HG03342 (cell line): ENCODE data around the gene VAMP7.
A peak's percentile ranks its signal among the peaks of the same experiment; 100 is the strongest.
"Not testable (repeated sequence)": the region's sequence is repeated elsewhere in the genome, so short reads cannot be mapped to it uniquely, and the experiment has no call there.

Source experiments
- ATAC-seq: cut with Tn5 transposase; IDR thresholded peaks from one replicate; pipeline ENCODE4 v1.9.1; 2021; ENCODE audit warnings: mild to moderate bottlenecking, moderate library complexity; ENCODE audit not compliant: unreplicated experiment

VAMP7 gene

DNA sequence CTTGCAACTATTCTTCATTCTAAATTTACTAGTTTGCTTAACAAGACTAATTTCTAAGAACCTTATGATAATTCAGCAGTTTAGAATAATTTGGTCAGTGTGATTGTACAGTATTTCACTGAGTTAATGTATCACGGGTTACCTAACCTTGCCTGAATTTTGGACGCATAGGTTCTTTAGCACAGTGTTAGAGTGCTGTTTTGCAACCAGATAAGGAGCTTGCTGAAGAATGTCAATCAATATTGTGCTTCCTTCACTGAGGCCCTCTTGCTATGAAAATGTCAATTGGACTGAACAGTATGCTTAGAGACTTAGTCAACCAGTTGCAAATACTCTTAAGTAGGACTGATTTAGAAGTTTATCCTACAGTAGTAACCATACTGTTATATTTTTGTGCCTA lies 19.6 kb downstream of the VAMP7 start:
- ATAC-seq, result no peak

DNA sequence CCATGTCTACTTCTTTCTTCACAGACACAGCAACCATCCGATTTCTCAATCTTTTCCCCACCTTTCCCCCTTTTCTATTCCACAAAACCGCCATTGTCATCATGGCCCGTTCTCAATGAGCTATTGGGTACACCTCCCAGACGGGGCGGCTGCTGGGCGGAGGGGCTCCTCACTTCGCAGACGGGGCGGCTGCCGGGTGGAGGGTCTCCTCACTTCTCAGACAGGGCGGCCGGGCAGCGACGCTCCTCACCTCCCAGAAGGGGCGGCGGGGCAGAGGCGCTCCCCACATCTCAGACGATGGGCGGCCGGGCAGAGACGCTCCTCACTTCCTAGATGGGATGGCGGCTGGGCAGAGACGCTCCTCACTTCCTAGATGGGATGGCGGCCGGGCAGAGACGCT lies 26.5 kb downstream of the VAMP7 start:
- not testable (repeated sequence) for ATAC-seq

DNA sequence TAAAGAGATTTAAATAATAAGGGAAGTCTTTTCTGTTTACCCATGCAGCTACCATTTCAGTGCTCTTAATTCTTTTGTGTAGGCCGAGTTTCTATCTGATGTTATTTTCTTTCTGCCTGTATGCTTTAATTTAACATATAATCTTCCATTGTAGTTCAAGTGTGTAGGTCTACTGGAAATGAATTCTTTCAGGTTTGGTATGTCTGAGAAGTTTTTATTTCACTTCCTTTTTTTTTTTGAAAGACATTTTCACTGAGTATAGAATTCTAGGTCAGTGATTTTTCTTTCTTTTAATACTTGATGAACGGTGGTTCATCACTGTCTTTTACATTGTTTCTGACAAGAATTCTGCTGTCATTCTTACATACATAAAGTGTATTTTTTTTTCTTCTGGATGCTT lies 42.1 kb downstream of the VAMP7 start:
- no peak for ATAC-seq

DNA sequence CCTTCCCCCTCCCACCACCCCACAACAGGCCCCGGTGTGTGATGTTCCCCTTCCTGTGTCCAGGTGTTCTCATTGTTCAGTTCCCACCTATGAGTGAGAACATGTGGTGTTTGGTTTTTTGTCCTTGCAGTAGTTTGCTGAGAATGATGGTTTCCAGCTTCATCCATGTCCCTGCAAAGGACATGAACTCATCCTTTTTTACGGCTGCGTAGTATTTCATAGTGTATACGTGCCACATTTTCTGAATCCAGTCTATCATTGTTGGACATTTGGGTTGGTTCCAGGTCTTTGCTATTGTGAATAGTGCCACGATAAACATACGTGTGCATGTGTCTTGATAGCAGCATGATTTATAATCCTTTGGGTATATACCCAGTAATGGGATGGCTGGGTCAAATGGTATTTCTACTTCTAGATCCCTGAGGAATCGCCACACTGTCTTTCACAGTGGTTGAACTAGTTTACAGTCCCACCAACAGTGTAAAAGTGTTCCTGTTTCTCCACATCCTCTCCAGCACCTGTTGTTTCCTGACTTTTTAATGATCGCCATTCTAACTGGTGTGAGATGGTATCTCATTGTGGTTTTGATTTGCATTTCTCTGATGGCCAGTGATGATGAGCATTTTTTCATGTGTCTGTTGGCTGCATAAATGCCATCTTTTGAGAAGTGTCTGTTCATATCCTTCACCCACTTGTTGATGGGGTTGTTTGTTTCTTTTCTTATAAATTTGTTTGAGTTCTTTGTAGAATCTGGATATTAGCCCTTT lies 49.9 kb downstream of the VAMP7 start:
- ATAC-seq, result not testable (repeated sequence)

DNA sequence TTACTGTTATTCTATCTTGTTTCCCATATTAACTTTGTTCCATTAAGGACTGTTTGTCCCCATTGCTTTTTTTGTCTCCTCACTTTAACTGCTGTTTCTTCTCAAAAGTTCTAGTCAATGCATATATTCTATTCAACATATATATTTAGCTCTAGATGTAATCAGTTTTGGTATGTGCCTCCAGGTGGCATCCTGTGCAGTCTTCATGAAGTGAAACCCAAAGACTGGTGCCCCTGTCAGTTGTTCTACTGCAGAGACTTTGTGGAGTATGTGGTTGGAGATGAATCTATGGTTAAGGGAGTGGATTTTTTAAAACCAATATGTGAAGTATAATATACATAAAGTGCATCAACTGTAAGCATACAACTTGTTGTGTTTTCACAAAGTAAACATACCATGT lies 57.0 kb downstream of the VAMP7 start:
- no peak for ATAC-seq

DNA sequence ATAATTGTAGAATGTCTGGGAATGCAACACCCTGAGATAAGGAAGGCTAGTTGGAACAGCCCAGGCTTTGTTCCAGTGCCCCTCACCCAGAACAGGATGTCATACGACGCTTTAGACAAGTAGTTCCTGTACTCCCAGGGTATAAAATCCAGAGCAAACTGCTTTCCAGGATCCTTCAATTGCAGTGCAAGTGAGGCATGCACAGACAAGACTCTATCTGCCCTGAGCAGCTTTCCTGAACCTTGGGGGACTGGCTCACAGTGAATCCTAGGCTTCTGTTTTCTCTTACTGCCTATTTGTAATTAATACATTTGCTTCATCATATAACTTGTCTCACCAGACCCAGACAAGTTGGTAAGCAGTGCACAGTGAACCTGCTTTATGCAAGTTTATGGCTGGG lies 68.0 kb downstream of the VAMP7 start:
- ATAC-seq, result no peak

DNA sequence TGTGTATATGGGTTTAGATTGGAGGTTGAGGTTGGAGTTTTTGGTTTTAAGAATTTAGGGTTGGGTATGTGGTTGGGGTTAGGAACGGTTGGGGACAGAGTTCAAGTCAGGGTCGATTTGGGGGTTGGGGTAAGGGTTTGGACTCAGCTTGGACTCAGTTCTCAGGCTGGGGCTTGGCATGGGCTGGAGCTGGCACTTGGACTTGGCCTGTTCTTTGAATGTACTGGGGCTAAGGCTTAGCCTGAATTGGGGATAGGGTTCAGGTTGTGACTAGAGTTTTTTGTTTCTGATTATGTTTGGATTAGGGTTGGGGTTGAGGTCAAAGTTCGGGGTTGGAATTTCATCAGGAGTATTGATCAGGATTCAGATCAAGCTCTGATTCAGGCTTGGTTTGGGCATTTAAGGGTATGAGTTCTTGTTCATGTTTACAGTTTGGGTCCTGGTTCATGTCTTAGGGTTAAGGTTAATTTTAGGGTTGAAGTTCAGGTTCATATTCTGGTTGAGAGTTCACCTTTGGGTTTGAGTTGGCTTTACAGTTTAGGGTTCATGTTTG lies 70.2 kb downstream of the VAMP7 start:
- no peak for ATAC-seq

DNA sequence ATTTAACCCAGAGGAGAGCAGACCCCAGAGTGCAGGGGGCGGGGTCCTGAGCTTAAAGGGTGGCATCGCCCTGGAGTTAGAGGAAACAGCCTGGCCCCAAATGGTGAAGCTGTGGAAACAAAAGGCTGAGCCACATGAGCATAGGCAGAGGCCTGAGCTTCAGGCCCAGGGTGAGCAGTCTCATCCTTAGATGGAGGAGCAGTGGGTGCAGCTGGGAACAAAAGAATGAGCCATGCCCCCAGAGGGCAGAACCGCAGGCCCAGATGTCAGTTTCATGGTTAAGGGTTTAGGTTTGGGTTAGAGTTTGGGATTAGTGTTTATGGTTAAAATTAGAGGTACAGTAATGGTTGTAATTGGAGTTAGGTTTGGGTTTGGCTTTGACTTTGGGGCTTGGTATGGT lies 71.9 kb downstream of the VAMP7 start:
- ATAC-seq, result no peak

DNA sequence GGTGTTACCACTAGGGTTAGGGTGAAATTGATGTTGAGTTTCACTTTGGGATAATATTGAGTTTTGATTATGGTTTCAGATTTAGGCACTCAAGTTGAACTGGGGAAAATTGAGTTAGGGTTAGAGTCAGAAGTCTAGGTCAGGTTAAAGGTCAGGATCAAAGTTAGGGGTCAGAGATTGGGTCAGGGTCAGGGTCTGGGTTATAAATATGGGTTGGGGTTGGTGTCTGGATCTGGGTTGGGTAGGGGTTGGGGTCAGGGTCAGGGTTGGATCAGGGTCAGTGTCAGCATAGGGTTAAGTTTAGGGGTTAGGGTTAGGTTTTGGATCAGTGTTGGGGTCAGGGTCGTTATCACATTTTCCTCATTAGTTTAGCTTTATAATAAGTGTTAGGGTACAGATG lies 73.6 kb downstream of the VAMP7 start:
- no peak for ATAC-seq

DNA sequence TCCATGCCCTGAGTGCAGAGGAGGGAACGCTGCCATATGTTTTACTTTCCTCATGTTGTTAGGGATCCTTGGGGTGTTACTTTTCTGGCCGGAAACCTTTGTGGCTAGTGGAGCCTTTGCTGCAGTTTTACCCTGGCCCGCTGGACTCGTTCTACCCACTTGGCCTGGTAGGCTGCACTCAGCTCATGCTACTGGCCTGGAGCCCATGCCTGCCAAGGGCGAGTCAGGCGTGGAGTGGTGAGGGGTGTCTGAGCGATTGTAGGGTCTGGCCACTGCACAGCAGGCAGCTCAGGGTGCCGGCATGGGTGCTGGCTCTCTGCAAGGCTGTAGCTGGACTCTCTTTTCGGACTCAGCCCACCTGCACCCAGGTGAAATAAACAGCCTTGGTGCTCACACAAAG lies 75.0 kb downstream of the VAMP7 start:
- no peak for ATAC-seq

DNA sequence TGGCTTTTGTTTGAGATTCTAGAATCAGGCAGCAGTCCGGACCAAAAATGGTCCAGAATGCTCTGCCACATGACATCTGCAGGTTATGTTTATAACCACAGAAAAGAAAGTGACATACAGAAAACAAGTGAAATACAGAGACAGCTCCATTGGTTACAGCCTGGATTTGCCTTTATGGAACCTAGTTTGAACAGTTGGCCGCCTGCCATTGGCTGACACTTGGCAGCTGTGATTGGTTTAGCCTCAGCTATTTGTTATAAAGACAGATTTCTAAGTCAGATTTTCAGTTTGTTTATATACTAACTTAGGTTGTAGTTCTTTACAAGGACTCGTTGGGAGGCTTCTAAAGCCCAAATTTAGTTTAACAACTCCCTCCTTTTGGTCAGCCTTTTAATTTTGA lies 75.5 kb downstream of the VAMP7 start:
- ATAC-seq, result no peak

DNA sequence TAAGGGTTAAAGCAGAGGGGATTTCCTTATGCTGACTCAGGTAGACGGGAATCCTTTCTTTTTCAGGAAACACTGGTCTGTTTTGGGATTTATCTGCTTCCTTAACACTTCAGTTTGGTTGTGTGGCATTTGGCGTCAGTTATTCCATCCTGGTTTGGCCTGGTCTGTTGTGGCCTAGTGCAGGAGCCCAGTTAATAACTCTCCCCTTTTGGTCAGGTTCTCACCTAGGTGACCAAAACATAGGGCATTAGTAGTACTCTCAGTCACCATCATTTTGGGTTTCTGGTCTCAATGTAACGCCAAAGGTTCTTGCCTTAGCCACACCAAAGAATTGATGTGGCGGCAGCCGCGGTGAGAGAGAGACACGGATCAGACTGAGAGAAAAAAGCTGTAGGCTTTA lies 76.7 kb downstream of the VAMP7 start:
- ATAC-seq, result no peak

DNA sequence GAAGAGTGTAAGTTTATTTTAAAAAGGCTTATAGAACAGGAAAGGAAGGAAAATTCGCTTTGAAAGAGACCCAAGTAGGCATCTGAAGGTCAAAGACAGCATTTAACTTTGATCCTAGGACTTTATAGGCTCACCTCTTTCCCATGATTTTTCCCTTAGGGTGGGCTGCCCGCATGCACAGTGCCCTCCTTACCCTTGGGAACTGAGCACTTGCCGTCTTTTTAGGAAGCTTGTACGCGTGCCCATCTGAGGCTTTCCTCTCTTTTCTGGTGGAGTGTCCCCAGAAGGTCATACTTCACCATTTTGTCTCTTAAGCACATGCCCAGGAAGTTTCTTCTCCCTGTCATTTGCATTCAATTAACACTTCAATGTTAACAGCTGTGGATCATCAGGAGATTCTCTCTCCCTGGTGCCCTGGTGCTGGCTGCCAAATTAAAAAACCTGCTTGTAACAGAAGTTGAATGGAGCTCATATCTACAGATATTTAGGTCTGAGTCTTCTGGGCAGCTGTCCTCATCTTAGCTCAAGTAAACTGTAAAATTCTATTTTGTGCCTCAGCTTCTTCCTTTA lies 78.0 kb downstream of the VAMP7 start:
- no peak for ATAC-seq

DNA sequence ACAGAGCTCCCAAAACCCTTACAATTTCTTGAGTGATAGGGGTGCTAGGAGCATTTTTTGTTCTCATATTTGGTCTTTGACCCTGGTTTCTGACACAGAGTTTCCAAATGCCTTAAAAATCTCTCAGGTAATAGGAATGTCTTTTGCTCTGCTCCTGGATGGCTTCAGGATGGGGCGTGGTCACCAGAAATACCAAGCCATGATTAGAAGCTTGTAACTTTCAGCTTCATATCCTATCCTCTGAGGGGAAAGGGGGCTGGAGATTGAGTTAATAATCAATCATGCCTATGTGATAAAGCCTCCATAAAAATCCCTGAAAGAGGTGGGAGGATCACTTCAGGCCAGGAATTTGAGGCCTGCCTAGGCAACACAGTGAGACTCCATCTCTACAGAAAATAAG lies 81.8 kb downstream of the VAMP7 start:
- no peak for ATAC-seq

DNA sequence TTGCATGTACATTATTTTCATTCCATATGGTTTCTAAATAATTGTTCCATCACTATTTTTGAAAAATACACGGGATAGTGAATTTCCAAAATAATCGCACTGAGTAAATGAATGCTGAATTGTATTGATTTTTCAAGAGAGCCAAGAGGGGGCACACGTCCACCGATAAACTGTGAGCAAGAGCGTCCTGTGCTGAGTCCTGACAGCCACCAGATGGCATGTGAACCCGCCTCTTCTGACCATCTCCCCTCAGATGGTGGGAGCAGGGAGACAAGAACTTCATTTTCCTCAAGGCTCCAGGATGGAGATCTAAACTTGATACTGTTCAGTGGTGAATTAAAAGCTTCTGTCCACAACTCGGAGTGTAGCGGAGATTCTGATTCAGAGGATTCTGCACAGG lies 85.7 kb downstream of the VAMP7 start:
- peak; percentile 56 for ATAC-seq

DNA sequence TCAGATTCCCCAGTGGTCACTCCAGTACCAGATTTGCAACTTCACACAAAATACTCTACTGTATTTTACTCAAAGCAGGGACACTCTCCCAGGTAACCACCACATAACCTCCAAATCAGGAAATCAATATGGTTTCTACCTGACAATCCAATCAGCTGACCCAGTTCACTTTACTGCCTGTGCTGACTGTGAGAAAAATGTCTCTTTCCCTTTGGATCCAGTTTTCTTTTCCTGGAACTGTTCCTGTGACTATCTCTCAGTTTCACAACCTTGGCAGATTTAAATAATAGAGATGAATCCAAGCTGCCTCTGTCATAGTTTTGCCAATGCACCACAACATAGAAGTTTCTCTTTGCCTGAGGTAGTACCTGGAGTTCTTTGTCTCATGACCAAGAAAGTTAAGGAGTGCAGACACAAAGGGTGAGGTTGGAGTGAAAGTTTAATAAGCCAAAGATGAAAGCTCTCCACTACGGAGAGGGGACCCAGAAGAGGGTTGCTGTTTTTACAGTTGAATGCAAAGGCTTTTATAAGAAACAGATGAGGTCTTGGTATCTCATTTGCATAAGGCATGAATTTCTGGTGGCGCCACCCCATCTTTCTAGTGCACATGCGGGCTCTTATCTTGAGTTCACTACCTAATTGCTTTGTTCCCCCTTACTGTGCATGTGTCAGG lies 86.6 kb downstream of the VAMP7 start:
- no peak for ATAC-seq

DNA sequence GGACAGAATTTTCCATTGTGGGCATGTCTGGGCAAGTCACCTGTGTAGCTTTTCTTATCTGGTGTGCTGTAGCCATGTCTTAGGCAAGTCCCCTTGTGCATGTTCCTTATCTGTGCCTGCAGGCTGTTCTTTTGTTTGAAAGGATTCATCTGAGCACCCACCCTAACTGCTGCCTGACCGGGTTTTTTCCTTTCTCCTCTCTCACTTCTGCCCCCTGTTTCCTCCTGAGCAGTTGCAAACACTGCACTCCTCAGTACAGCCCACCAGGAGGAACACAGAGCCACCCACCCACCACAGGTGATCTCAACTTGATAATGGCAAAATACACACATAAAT lies 87.1 kb downstream of the VAMP7 start:
- no peak for ATAC-seq

DNA sequence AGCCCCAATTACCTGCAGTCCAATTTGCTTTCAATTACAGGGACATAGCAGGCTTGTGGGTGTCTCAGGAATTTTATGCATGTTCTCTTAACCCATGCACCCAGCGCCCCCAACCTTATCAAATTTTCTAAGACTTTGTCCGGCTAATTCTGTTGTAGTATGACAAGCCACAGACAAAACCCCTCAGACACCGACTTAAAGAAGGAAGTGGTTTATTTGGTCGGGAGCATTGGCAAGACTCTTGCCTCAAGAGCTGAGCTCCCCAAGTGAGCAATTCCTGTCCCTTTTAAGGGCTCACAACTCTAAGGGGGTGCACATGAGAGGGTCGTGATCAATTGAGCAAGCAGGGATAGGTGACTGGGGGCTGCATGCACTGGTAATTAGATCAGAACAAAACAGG lies 87.6 kb downstream of the VAMP7 start:
- ATAC-seq, result no peak

DNA sequence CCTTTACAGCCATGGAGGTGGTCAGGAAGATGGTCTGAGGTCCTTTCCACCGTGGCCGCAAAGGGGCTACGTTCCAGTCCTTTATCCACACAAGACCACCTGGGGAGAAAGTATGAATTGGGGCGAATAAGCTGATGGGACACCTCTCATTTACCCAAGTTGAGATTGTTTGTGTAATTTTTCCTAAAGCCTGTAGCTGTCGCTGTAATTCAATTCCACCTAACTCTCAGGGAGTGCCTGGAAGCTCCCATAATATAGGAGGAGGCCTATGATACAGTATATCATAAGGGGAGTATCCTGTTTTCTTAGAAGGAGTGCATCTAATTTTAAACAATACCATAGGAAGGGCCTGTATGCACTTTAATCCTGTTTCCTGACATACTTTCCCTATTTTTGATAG lies 90.5 kb downstream of the VAMP7 start:
- not testable (repeated sequence) for ATAC-seq

DNA sequence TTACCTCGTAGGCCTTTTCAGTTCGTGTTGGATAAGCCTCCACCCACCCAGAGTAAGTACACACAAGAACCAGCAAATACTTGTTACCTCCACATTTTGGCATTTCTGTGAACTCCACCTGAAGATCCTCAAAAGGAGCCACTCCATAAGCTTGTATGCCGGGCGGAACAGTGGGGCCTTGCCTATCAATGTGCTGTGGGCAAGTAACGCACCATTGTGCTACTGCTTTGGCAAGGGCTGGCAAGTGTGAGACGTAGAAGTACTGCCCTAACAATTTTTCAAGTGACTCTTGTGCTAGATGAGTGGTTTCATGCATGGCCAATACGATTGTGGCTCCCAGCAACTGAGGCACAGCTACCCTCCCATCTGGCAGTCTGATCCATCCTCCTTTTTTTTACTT lies 91.1 kb downstream of the VAMP7 start:
- not testable (repeated sequence) for ATAC-seq

DNA sequence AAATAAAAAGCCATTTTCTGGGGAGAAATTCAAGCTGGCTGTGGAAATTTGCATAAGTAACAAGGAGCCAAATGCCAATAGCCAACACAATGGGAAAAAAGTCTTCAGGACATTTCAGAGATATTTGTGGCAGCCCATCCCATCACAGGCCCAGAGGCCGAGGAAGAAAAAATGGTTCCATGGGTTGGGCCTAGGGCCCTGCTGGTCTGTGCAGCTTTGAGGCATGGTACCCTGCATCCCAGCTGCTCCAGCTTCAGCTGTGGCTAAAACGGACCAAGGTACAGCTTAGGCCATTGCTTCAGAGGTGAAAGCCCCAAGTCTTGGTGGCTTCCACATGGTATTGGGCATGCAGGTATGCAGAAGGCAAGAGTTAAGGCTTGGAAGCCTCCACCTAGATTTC lies 102.2 kb downstream of the VAMP7 start:
- ATAC-seq, result no peak

DNA sequence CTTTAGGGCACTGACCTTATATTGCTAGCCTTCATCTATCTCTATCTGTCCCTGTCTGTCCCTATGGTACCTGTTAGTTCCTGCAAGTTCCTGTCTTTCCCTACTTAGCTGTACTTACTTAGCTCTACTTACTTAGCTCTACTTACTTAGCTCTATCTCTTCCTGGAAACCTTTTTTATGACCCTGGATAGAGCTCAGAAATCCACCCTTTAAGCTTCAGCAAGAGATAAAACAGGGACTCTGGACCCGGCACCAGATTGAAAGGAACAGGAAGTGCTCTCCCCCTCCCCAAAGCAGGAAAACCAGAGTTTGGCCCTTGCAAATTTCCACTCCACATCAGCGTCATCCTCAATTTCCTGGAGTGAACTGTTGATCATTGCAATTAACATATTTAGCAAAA lies 104.1 kb downstream of the VAMP7 start:
- ATAC-seq, result no peak
